Measurements from ENCODE around the gene FLOT2.
"Not testable (repeated sequence)": the region's sequence is repeated elsewhere in the genome, so short reads cannot be mapped to it uniquely, and the experiment has no call there.

The FLOT2 gene

DNA sequence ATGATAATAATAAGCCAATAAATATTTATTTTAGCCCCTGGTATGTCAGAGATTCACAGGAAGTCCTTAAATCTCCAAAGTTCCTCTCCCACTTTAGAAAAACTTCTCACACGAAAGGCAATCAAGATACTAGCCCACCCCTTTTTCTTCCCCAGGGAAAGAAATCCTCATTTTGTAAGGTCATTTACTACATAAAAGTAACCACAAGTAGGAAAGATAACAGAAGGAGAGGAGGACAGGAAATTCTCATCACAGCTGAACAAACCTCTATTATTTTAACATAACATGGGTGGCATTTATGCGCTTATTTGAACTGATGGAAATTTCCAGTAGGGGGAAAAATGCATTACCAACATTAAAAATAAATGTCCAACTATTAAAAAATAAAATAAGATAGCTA is 58.3 kb downstream of the FLOT2 start:
- no peaks in the 10 kb centered on the region for H3K4me1 ChIP-seq (ENCODE audit: control insufficient read depth, insufficient read depth, low read length)
- no peaks in the 10 kb centered on the region for H3K27me3 ChIP-seq (ENCODE audit: control insufficient read depth, insufficient read depth, low read length)
- no peaks in the 10 kb centered on the region for H3K9me3 ChIP-seq (ENCODE audit: control insufficient read depth, insufficient read depth, low read length)
- no peak overlapping the region for H3K4me3 ChIP-seq (ENCODE audit: low read depth, low read length)
- H3K9ac ChIP-seq (ENCODE audit: low read depth, low read length) = no peak overlapping the region
- H3K36me3 ChIP-seq (ENCODE audit: control insufficient read depth, insufficient read depth, low read length) = peaks cover 1% of the 10 kb centered on the region; the same call in 1 of the 2 replicates
- H3K27ac ChIP-seq (ENCODE audit: low read depth, low read length) = no peak overlapping the region

DNA sequence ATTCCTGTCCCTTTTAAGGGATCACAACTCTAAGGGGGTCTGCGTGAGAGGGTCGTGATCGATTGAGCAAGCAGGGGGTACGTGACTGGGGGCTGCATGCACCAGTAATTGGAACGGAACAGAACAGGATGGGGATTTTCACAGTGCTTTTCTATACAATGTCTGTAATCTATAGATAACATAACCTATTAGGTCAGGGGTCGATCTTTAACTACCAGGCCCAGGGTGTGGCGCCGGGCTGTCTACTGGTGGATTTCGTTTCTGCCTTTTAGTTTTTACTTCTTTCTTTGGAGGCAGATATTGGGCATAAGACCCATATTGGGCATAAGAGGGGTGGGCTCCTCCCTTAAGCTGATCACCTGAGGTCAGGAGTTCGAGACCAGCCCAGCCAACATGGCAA is 61.0 kb downstream of the FLOT2 start:
- not testable (repeated sequence) for H3K9me3 ChIP-seq (ENCODE audit: control insufficient read depth, insufficient read depth, low read length); H3K9ac ChIP-seq (ENCODE audit: low read depth, low read length); H3K36me3 ChIP-seq (ENCODE audit: control insufficient read depth, insufficient read depth, low read length); H3K27me3 ChIP-seq (ENCODE audit: control insufficient read depth, insufficient read depth, low read length); H3K4me1 ChIP-seq (ENCODE audit: control insufficient read depth, insufficient read depth, low read length); H3K27ac ChIP-seq (ENCODE audit: low read depth, low read length); H3K4me3 ChIP-seq (ENCODE audit: low read depth, low read length)

- Histone ChIP-seq H3K4me3 (ENCODE audit: low read depth, low read length) (no peak overlapping the region), H3K27ac (ENCODE audit: low read depth, low read length) (no peak overlapping the region), H3K27me3 (ENCODE audit: control insufficient read depth, insufficient read depth, low read length) (no peaks in the 10 kb centered on the region), H3K9me3 (ENCODE audit: control insufficient read depth, insufficient read depth, low read length) (no peaks in the 10 kb centered on the region), H3K4me1 (ENCODE audit: control insufficient read depth, insufficient read depth, low read length) (no peaks in the 10 kb centered on the region), H3K36me3 (ENCODE audit: control insufficient read depth, insufficient read depth, low read length) (peaks cover 13% of the 10 kb centered on the region), H3K9ac (ENCODE audit: low read depth, low read length) (no peak overlapping the region)
Observed at GRCh38 chr17:28834420-28834819, 63.1 kb downstream of the FLOT2 start.

Data from HUES48 (cell line).